ENCODE measurements around the gene CECR2.

CECR2 gene

DNA sequence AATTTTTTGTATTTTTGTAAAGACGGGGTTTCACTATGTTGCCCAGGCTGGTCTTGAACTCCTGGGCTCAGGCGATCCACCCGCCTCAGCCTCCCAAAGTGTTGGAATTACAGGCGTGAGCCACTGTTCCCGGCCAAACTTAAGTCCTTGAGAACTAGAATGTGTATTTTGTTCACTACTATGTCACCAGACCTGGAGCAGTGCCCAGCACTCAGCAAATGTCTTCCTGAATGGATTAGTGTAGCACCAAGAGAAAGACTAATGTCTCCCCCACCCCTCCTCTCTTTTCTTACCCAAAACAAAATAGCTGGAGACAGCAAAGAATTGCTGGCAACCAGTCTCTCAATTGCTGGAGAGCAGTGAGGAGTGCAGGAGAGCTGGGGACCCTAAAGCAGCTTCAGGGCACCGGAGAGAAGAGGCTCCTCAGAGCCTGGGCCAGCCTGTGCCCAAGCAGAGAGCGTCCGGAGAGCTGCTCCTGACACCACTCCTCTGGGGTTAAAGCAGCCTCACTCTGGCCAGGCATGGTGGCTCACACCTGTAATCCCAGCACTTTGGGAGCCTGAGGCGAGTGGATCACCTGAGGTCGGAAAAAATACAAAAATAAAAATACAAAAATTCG is 209.0 kb downstream of the CECR2 start:
- Histone ChIP-seq H3K27me3 (ENCODE audit: insufficient read depth, poor library complexity, severe bottlenecking) (no peaks in the 10 kb centered on the region), H3K27ac (replicated peaks) (no peak overlapping the region), H3K4me3 (replicated peaks; ENCODE audit: insufficient read depth, low read length) (no peak overlapping the region)
- TF ChIP-seq GABPA (IDR thresholded peaks at IDR 0.05; ENCODE audit: low read depth) (no peak), CTCF (IDR thresholded peaks at IDR 0.05; ENCODE audit: insufficient read depth, low read length) (no peak), SPI1 (IDR thresholded peaks at IDR 0.05; ENCODE audit: borderline replicate concordance, low read depth) (no peak), POLR2AphosphoS5 (IDR thresholded peaks at IDR 0.05; ENCODE audit: low read depth) (no peak)
- TF ChIP-seq, protein P1, sequence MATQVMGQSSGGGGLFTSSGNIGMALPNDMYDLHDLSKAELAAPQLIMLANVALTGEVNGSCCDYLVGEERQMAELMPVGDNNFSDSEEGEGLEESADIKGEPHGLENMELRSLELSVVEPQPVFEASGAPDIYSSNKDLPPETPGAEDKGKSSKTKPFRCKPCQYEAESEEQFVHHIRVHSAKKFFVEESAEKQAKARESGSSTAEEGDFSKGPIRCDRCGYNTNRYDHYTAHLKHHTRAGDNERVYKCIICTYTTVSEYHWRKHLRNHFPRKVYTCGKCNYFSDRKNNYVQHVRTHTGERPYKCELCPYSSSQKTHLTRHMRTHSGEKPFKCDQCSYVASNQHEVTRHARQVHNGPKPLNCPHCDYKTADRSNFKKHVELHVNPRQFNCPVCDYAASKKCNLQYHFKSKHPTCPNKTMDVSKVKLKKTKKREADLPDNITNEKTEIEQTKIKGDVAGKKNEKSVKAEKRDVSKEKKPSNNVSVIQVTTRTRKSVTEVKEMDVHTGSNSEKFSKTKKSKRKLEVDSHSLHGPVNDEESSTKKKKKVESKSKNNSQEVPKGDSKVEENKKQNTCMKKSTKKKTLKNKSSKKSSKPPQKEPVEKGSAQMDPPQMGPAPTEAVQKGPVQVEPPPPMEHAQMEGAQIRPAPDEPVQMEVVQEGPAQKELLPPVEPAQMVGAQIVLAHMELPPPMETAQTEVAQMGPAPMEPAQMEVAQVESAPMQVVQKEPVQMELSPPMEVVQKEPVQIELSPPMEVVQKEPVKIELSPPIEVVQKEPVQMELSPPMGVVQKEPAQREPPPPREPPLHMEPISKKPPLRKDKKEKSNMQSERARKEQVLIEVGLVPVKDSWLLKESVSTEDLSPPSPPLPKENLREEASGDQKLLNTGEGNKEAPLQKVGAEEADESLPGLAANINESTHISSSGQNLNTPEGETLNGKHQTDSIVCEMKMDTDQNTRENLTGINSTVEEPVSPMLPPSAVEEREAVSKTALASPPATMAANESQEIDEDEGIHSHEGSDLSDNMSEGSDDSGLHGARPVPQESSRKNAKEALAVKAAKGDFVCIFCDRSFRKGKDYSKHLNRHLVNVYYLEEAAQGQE (IDR thresholded peaks at IDR 0.05; ENCODE audit: insufficient replicate concordance, low read depth), result no peak
- no peak for DNase-seq (ENCODE audit: low read depth in 1 of 2, low spot score in 1 of 2)

- Histone ChIP-seq H3K27ac (replicated peaks) (no peak overlapping the region), H3K27me3 (ENCODE audit: insufficient read depth, poor library complexity, severe bottlenecking) (no peaks in the 10 kb centered on the region), H3K4me3 (replicated peaks; ENCODE audit: insufficient read depth, low read length) (no peak overlapping the region)
- TF ChIP-seq, protein P1 (IDR thresholded peaks at IDR 0.05; ENCODE audit: insufficient replicate concordance, low read depth), result no peak
- TF ChIP-seq GABPA (IDR thresholded peaks at IDR 0.05; ENCODE audit: low read depth), result no peak
- no peak for TF ChIP-seq POLR2AphosphoS5 (IDR thresholded peaks at IDR 0.05; ENCODE audit: low read depth)
- no peak for TF ChIP-seq CTCF (IDR thresholded peaks at IDR 0.05; ENCODE audit: insufficient read depth, low read length)
- no peak for TF ChIP-seq SPI1 (IDR thresholded peaks at IDR 0.05; ENCODE audit: borderline replicate concordance, low read depth)
- DNase-seq (ENCODE audit: low read depth in 1 of 2, low spot score in 1 of 2), result no peak
Measured at GRCh38 chr22:17579535-17579981, 210.3 kb downstream of the CECR2 start.

GRCh38 chr22:17580441-17581031 is 211.3 kb downstream of the CECR2 start:
- no peak overlapping the region for H3K27ac ChIP-seq (replicated peaks)
- TF ChIP-seq POLR2AphosphoS5 (IDR thresholded peaks at IDR 0.05; ENCODE audit: low read depth) (no peak), SPI1 (IDR thresholded peaks at IDR 0.05; ENCODE audit: borderline replicate concordance, low read depth) (no peak), CTCF (IDR thresholded peaks at IDR 0.05; ENCODE audit: insufficient read depth, low read length) (no peak), GABPA (IDR thresholded peaks at IDR 0.05; ENCODE audit: low read depth) (no peak)
- TF ChIP-seq, protein P1 (IDR thresholded peaks at IDR 0.05; ENCODE audit: insufficient replicate concordance, low read depth), result no peak
- no peak for DNase-seq (ENCODE audit: low read depth in 1 of 2, low spot score in 1 of 2)
- H3K27me3 ChIP-seq (ENCODE audit: insufficient read depth, poor library complexity, severe bottlenecking), result no peaks in the 10 kb centered on the region
- no peak overlapping the region for H3K4me3 ChIP-seq (replicated peaks; ENCODE audit: insufficient read depth, low read length)
